Neural cell (in vitro differentiated cells): ENCODE data around the gene ZNF283.

Experiments used
- EZH2 ChIP-seq: fragments of 200-600, 300-800 bp; shearing (Covaris generic), sonication (generic); IDR thresholded peaks from 2 replicates; pipeline ENCODE4 v1.6.1; 2014; ENCODE audit warnings: antibody characterized with exemption, low read length, borderline replicate concordance, mild to moderate bottlenecking; ENCODE audit not compliant: insufficient read depth, poor library complexity, severe bottlenecking
- TF ChIP-seq, protein P1 (sequence below): fragments of 450-650 bp; IDR thresholded peaks from 2 replicates; pipeline ENCODE4 v1.5.1; 2014; ENCODE audit warnings: antibody characterized with exemption, mild to moderate bottlenecking, moderate library complexity; ENCODE audit not compliant: poor library complexity, severe bottlenecking
- TF ChIP-seq, protein P2 (sequence below): IDR thresholded peaks from 2 replicates; pipeline ENCODE4 v1.6.1; 2012; ENCODE audit warnings: borderline replicate concordance

DNA sequence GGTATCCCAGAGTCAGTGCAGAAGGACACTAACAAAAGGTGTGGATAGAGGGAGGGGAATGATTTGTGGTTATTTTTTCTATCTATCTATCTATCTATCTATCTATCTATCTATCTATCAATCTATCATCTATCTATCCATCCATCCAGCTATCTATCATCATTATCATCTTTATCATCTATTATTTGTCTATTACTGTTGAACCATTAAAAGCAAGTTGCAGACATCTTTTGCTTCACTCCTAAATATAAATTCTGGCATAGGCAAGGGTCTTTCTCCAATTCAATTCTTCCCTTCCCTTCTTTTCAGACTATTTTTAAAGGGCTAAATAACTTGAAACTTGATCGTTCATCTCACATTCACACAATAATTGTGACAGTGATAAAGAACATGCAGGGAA, 14.9 kb upstream of the ZNF283 start:
- TF ChIP-seq, protein P1, sequence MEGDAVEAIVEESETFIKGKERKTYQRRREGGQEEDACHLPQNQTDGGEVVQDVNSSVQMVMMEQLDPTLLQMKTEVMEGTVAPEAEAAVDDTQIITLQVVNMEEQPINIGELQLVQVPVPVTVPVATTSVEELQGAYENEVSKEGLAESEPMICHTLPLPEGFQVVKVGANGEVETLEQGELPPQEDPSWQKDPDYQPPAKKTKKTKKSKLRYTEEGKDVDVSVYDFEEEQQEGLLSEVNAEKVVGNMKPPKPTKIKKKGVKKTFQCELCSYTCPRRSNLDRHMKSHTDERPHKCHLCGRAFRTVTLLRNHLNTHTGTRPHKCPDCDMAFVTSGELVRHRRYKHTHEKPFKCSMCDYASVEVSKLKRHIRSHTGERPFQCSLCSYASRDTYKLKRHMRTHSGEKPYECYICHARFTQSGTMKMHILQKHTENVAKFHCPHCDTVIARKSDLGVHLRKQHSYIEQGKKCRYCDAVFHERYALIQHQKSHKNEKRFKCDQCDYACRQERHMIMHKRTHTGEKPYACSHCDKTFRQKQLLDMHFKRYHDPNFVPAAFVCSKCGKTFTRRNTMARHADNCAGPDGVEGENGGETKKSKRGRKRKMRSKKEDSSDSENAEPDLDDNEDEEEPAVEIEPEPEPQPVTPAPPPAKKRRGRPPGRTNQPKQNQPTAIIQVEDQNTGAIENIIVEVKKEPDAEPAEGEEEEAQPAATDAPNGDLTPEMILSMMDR = no peak
- TF ChIP-seq, protein P2, sequence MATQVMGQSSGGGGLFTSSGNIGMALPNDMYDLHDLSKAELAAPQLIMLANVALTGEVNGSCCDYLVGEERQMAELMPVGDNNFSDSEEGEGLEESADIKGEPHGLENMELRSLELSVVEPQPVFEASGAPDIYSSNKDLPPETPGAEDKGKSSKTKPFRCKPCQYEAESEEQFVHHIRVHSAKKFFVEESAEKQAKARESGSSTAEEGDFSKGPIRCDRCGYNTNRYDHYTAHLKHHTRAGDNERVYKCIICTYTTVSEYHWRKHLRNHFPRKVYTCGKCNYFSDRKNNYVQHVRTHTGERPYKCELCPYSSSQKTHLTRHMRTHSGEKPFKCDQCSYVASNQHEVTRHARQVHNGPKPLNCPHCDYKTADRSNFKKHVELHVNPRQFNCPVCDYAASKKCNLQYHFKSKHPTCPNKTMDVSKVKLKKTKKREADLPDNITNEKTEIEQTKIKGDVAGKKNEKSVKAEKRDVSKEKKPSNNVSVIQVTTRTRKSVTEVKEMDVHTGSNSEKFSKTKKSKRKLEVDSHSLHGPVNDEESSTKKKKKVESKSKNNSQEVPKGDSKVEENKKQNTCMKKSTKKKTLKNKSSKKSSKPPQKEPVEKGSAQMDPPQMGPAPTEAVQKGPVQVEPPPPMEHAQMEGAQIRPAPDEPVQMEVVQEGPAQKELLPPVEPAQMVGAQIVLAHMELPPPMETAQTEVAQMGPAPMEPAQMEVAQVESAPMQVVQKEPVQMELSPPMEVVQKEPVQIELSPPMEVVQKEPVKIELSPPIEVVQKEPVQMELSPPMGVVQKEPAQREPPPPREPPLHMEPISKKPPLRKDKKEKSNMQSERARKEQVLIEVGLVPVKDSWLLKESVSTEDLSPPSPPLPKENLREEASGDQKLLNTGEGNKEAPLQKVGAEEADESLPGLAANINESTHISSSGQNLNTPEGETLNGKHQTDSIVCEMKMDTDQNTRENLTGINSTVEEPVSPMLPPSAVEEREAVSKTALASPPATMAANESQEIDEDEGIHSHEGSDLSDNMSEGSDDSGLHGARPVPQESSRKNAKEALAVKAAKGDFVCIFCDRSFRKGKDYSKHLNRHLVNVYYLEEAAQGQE = no peak
- no peak for TF ChIP-seq EZH2
